HG03135 (cell line): ENCODE results near the gene ST3GAL4.

Source experiments
- ATAC-seq: cut with Tn5 transposase; IDR thresholded peaks from one replicate; pipeline ENCODE4 v1.9.1; 2021; ENCODE audit warnings: mild to moderate bottlenecking, moderate library complexity; ENCODE audit not compliant: unreplicated experiment

Gene ST3GAL4

GRCh38 chr11:126403022-126403581, 47.6 kb downstream of the ST3GAL4 start:
- ATAC-seq = no peak

- ATAC-seq = peak; percentile 94
These were observed 48.2 kb downstream of the ST3GAL4 start for GRCh38 chr11:126403658-126404057.

- no peak for ATAC-seq
These were observed 48.9 kb downstream of the ST3GAL4 start for GRCh38 chr11:126404367-126404766.

- ATAC-seq = no peak
These were observed 49.9 kb downstream of the ST3GAL4 start for GRCh38 chr11:126405374-126405773.

- no peak for ATAC-seq
These were observed 50.4 kb downstream of the ST3GAL4 start for GRCh38 chr11:126405906-126406305.

GRCh38 chr11:126406368-126406767, 50.9 kb downstream of the ST3GAL4 start:
- no peak for ATAC-seq

GRCh38 chr11:126407101-126407521, 51.6 kb downstream of the ST3GAL4 start:
- ATAC-seq = no peak

- no peak for ATAC-seq
These were observed 52.3 kb downstream of the ST3GAL4 start for GRCh38 chr11:126407682-126408288.

GRCh38 chr11:126408496-126408895, 53.0 kb downstream of the ST3GAL4 start:
- ATAC-seq = no peak

GRCh38 chr11:126408901-126409619, 53.6 kb downstream of the ST3GAL4 start:
- ATAC-seq = no peak

- no peak for ATAC-seq
These were observed 54.1 kb downstream of the ST3GAL4 start for GRCh38 chr11:126409620-126409985.

GRCh38 chr11:126410649-126411048, 55.2 kb downstream of the ST3GAL4 start:
- no peak for ATAC-seq

- no peak for ATAC-seq
These were observed 56.5 kb downstream of the ST3GAL4 start for GRCh38 chr11:126411971-126412381.

- no peak for ATAC-seq
These were observed 57.9 kb downstream of the ST3GAL4 start for GRCh38 chr11:126413426-126413825.

- ATAC-seq = no peak
These were observed 58.4 kb downstream of the ST3GAL4 start for GRCh38 chr11:126413843-126414405.

- ATAC-seq = no peak
These were observed 59.1 kb downstream of the ST3GAL4 start for GRCh38 chr11:126414615-126415014.

GRCh38 chr11:126415128-126415527, 59.6 kb downstream of the ST3GAL4 start:
- ATAC-seq = no peak

GRCh38 chr11:126415669-126416420, 60.4 kb downstream of the ST3GAL4 start:
- ATAC-seq = no peak

- peak; percentile 87 for ATAC-seq
These were observed 61.1 kb downstream of the ST3GAL4 start for GRCh38 chr11:126416542-126417090.

GRCh38 chr11:126417091-126417862, 61.8 kb downstream of the ST3GAL4 start:
- ATAC-seq = no peak
